ENCODE data around the gene MPPED1. TPM values are rescaled to one million over a fixed set of nuclear protein-coding genes. Genes with fewer than 3 reads are reported as not detected.

MPPED1 gene
- total RNA-seq, 1 experiment from 2014 or later = 0.35 TPM

- TF ChIP-seq USF1 (CRISPR knock-in tag; IDR thresholded peaks at IDR 0.05) = no peak
- no peak for TF ChIP-seq ATF3 (CRISPR knock-in tag; conservative IDR thresholded peaks at IDR 0.05)
Measured at GRCh38 chr22:43504068-43504467, 92.3 kb downstream of the MPPED1 start (continued).

DNA sequence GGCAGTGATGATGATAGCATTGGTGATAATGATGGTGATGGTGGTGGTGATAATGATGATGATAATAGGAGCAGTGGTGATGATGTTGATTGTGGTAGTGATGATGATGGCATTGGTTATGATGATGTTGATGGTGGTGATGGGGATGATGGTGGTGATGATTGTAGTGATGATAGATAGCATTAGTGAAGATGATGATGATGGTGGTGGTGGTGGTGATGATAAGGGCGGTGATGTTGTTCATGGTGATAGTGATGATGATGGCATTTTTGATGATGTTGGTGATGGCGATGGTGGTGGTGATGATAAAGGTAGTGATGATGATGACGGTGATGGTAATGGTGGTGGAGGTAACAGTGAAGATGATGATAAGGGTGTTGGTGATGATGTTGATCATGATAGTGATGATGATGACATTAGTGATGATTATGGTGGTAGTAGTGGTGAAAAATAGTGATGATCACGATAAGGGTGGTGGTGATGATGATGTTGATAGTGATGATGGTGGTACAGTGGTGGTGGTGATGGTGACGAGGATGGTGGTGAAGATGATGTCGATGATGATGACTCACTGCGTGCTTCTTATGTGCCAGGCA, 93.0 kb downstream of the MPPED1 start:
- ChIA-PET POLR2A (no interaction called here), CTCF (no interaction called here)
- no peaks in the 10 kb centered on the region for H3K4me1 Mint-ChIP-seq
- DNase-seq (ENCODE audit: low spot score) = no peak
- no peak overlapping the region for H3K4me3 Mint-ChIP-seq
- no peaks in the 10 kb centered on the region for H3K27me3 Mint-ChIP-seq (ENCODE audit: low read depth)
- no peaks in the 10 kb centered on the region for H3K9me3 Mint-ChIP-seq
- no peak for TF ChIP-seq E2F4 (CRISPR knock-in tag; IDR thresholded peaks at IDR 0.05; ENCODE audit: borderline replicate concordance, low read depth)
- no peak for TF ChIP-seq AFF4 (CRISPR knock-in tag; IDR thresholded peaks at IDR 0.05; ENCODE audit: borderline replicate concordance)
- no peak for TF ChIP-seq ZMAT4 (CRISPR knock-in tag; IDR thresholded peaks at IDR 0.05)
- peak; percentile 43; the same call in 1 of the 2 replicates for TF ChIP-seq NFE2L1 (CRISPR knock-in tag; IDR thresholded peaks at IDR 0.05)
- no peak for TF ChIP-seq MAX (CRISPR knock-in tag; IDR thresholded peaks at IDR 0.05)
- no peak for TF ChIP-seq CBFB (CRISPR knock-in tag; IDR thresholded peaks at IDR 0.05; ENCODE audit: low read depth)
- no peak for TF ChIP-seq IRF2 (CRISPR knock-in tag; IDR thresholded peaks at IDR 0.05; ENCODE audit: borderline replicate concordance, low read depth)
- H3K27ac Mint-ChIP-seq = no peak overlapping the region
- H3K36me3 Mint-ChIP-seq = no peaks in the 10 kb centered on the region
- ATAC-seq = no peak

DNA sequence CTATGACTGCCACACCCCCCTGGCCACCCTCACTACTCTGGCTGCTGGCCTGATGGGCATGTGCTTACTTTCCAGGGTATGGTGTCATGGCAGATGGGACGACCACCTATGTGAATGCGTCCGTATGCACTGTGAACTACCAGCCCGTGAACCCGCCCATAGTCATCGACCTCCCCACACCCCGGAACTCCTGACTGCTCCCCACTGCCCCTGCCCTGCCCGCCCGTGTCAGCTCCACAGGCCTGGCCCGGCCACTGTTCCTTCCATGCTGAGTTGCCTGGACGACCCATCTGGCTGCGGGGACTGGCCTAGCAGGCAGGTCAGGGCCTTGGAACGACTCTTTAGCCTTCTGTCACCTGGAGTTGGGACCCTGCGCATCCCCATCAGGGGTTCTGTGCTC, 93.6 kb downstream of the MPPED1 start:
- no peaks in the 10 kb centered on the region for H3K4me1 Mint-ChIP-seq
- no peaks in the 10 kb centered on the region for H3K9me3 Mint-ChIP-seq
- H3K36me3 Mint-ChIP-seq = no peaks in the 10 kb centered on the region
- ChIA-PET CTCF (no interaction called here), POLR2A (no interaction called here)
- ATAC-seq (no peak), DNase-seq (ENCODE audit: low spot score) (no peak)
- H3K27me3 Mint-ChIP-seq (ENCODE audit: low read depth) = no peaks in the 10 kb centered on the region
- no peak overlapping the region for H3K27ac Mint-ChIP-seq
- H3K4me3 Mint-ChIP-seq = no peak overlapping the region
- TF ChIP-seq NFATC4 (CRISPR knock-in tag; IDR thresholded peaks at IDR 0.05) (no peak), PRRX2 (CRISPR knock-in tag; IDR thresholded peaks at IDR 0.05) (no peak), USF1 (CRISPR knock-in tag; IDR thresholded peaks at IDR 0.05) (no peak), NR1H2 (CRISPR knock-in tag; IDR thresholded peaks at IDR 0.05) (no peak), USF2 (CRISPR knock-in tag; IDR thresholded peaks at IDR 0.05) (no peak), TEAD1 (CRISPR knock-in tag; IDR thresholded peaks at IDR 0.05) (no peak), ZNF263 (CRISPR knock-in tag; IDR thresholded peaks at IDR 0.05; ENCODE audit: low read depth) (no peak), TEAD4 (CRISPR knock-in tag; IDR thresholded peaks at IDR 0.05) (no peak)
- TF ChIP-seq, protein P1, sequence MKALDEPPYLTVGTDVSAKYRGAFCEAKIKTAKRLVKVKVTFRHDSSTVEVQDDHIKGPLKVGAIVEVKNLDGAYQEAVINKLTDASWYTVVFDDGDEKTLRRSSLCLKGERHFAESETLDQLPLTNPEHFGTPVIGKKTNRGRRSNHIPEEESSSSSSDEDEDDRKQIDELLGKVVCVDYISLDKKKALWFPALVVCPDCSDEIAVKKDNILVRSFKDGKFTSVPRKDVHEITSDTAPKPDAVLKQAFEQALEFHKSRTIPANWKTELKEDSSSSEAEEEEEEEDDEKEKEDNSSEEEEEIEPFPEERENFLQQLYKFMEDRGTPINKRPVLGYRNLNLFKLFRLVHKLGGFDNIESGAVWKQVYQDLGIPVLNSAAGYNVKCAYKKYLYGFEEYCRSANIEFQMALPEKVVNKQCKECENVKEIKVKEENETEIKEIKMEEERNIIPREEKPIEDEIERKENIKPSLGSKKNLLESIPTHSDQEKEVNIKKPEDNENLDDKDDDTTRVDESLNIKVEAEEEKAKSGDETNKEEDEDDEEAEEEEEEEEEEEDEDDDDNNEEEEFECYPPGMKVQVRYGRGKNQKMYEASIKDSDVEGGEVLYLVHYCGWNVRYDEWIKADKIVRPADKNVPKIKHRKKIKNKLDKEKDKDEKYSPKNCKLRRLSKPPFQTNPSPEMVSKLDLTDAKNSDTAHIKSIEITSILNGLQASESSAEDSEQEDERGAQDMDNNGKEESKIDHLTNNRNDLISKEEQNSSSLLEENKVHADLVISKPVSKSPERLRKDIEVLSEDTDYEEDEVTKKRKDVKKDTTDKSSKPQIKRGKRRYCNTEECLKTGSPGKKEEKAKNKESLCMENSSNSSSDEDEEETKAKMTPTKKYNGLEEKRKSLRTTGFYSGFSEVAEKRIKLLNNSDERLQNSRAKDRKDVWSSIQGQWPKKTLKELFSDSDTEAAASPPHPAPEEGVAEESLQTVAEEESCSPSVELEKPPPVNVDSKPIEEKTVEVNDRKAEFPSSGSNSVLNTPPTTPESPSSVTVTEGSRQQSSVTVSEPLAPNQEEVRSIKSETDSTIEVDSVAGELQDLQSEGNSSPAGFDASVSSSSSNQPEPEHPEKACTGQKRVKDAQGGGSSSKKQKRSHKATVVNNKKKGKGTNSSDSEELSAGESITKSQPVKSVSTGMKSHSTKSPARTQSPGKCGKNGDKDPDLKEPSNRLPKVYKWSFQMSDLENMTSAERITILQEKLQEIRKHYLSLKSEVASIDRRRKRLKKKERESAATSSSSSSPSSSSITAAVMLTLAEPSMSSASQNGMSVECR (CRISPR knock-in tag; IDR thresholded peaks at IDR 0.05; ENCODE audit: borderline replicate concordance) = no peak
- TF ChIP-seq, protein P2, sequence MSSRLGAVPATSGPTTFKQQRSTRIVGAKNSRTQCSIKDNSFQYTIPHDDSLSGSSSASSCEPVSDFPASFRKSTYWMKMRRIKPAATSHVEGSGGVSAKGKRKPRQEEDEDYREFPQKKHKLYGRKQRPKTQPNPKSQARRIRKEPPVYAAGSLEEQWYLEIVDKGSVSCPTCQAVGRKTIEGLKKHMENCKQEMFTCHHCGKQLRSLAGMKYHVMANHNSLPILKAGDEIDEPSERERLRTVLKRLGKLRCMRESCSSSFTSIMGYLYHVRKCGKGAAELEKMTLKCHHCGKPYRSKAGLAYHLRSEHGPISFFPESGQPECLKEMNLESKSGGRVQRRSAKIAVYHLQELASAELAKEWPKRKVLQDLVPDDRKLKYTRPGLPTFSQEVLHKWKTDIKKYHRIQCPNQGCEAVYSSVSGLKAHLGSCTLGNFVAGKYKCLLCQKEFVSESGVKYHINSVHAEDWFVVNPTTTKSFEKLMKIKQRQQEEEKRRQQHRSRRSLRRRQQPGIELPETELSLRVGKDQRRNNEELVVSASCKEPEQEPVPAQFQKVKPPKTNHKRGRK (CRISPR knock-in tag; IDR thresholded peaks at IDR 0.05; ENCODE audit: borderline replicate concordance) = no peak

Measured in WTC11 (cell line).